HEK293 (cell line): ENCODE data around the gene C1QTNF1.

Source experiments
- KLF9 ChIP-seq: fragments of 450-650 bp; formaldehyde crosslinking; IDR thresholded peaks from 2 replicates; pipeline ENCODE4 v1.5.1; 2016; ENCODE audit warnings: missing biosample characterization, missing genetic modification characterization, low read depth
- TF ChIP-seq, protein P1 (sequence below): fragments of 450-650 bp; formaldehyde crosslinking; conservative IDR thresholded peaks from 2 replicates; pipeline ENCODE4 v1.5.1; 2016; ENCODE audit warnings: low read depth, missing biosample characterization, missing genetic modification characterization
- TF ChIP-seq, protein P2 (sequence below): fragments of 450-650 bp; formaldehyde crosslinking; IDR thresholded peaks from 2 replicates; pipeline ENCODE4 v1.5.1; 2016; ENCODE audit warnings: missing biosample characterization, missing genetic modification characterization
- TF ChIP-seq, protein P3 (sequence below): fragments of 450-650 bp; formaldehyde crosslinking; IDR thresholded peaks from 2 replicates; pipeline ENCODE4 v1.5.1; 2016; ENCODE audit warnings: missing biosample characterization, missing genetic modification characterization

DNA sequence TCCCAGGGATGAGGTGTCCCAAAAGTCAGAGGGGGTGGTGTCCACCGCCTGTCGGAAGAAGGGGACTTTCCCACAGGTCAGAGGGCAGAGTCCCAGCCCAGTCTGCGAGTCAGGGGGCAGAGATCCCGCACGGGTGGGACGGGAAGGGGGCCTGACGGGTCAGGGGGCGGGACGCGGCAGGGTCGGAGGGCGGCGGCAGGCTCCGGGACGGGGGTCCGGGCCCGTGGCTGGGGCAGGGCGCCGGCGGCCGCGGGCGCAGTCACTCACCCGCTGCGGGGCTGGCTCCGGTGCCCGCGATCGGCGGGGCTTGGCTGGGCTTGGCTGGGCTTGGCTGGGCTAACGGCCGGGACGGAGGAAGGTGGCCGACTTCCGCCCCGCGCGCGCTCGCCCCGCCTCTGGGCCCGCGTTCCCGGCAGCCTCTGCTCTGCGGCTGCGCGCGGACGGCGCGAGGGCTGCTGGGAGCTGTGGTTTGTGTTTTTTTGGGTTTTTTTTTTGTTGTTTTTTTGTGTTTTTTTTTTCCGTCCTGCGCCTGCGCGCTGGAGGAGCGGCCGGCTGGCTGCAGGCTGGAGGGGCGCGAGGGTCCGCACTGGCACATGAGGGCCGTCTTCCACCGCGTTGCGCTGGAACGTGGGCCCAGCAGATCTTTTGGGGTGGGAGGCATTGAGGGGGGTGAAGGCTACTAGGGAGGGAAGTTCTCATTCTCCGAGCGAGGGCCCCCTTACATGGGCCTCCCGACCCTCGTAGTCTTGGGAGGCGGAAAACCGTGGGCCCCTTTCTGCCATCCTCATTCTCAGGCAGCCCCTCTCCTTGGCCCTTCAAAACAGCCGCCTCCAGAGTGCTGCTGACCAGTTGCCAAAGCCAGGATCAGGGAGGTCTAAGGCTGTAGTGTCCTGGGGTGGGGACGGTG, 14.3 kb upstream of the C1QTNF1 start, which contains the start of gene CANT1:
- TF ChIP-seq, protein P1, sequence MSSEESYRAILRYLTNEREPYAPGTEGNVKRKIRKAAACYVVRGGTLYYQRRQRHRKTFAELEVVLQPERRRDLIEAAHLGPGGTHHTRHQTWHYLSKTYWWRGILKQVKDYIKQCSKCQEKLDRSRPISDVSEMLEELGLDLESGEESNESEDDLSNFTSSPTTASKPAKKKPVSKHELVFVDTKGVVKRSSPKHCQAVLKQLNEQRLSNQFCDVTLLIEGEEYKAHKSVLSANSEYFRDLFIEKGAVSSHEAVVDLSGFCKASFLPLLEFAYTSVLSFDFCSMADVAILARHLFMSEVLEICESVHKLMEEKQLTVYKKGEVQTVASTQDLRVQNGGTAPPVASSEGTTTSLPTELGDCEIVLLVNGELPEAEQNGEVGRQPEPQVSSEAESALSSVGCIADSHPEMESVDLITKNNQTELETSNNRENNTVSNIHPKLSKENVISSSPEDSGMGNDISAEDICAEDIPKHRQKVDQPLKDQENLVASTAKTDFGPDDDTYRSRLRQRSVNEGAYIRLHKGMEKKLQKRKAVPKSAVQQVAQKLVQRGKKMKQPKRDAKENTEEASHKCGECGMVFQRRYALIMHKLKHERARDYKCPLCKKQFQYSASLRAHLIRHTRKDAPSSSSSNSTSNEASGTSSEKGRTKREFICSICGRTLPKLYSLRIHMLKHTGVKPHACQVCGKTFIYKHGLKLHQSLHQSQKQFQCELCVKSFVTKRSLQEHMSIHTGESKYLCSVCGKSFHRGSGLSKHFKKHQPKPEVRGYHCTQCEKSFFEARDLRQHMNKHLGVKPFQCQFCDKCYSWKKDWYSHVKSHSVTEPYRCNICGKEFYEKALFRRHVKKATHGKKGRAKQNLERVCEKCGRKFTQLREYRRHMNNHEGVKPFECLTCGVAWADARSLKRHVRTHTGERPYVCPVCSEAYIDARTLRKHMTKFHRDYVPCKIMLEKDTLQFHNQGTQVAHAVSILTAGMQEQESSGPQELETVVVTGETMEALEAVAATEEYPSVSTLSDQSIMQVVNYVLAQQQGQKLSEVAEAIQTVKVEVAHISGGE (tag by site-specific recombination), result peak; percentile 44
- peak; percentile 65; the same call in 1 of the 2 replicates for TF ChIP-seq KLF9
- TF ChIP-seq, protein P2, sequence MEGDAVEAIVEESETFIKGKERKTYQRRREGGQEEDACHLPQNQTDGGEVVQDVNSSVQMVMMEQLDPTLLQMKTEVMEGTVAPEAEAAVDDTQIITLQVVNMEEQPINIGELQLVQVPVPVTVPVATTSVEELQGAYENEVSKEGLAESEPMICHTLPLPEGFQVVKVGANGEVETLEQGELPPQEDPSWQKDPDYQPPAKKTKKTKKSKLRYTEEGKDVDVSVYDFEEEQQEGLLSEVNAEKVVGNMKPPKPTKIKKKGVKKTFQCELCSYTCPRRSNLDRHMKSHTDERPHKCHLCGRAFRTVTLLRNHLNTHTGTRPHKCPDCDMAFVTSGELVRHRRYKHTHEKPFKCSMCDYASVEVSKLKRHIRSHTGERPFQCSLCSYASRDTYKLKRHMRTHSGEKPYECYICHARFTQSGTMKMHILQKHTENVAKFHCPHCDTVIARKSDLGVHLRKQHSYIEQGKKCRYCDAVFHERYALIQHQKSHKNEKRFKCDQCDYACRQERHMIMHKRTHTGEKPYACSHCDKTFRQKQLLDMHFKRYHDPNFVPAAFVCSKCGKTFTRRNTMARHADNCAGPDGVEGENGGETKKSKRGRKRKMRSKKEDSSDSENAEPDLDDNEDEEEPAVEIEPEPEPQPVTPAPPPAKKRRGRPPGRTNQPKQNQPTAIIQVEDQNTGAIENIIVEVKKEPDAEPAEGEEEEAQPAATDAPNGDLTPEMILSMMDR (tag by site-specific recombination), result no peak
- TF ChIP-seq, protein P3, sequence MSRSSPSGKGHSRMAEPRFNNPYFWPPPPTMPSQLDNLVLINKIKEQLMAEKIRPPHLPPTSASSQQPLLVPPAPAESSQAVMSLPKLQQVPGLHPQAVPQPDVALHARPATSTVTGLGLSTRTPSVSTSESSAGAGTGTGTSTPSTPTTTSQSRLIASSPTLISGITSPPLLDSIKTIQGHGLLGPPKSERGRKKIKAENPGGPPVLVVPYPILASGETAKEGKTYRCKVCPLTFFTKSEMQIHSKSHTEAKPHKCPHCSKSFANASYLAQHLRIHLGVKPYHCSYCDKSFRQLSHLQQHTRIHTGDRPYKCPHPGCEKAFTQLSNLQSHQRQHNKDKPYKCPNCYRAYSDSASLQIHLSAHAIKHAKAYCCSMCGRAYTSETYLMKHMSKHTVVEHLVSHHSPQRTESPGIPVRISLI (tag by site-specific recombination), result peak; percentile 100
